Stimulated activated CD4-positive, alpha-beta T cell treated with anti-CD3 and anti-CD28 coated beads, Interleukin-12 subunit alpha, Interleukin-12 subunit beta, amount 100 ng/mL, for 48 hours (primary cell): ENCODE measurements around the gene NWD2.
"Not testable (repeated sequence)": the region's sequence is repeated elsewhere in the genome, so short reads cannot be mapped to it uniquely, and the experiment has no call there.

Source experiments
- DNase-seq, 3 donors: peaks; one replicate each; pipeline ENCODE4 v3.0.0-alpha.2; 2020; ENCODE audit warnings: low read depth in 2 of 3, low spot score in 1 of 3

The NWD2 gene

DNA sequence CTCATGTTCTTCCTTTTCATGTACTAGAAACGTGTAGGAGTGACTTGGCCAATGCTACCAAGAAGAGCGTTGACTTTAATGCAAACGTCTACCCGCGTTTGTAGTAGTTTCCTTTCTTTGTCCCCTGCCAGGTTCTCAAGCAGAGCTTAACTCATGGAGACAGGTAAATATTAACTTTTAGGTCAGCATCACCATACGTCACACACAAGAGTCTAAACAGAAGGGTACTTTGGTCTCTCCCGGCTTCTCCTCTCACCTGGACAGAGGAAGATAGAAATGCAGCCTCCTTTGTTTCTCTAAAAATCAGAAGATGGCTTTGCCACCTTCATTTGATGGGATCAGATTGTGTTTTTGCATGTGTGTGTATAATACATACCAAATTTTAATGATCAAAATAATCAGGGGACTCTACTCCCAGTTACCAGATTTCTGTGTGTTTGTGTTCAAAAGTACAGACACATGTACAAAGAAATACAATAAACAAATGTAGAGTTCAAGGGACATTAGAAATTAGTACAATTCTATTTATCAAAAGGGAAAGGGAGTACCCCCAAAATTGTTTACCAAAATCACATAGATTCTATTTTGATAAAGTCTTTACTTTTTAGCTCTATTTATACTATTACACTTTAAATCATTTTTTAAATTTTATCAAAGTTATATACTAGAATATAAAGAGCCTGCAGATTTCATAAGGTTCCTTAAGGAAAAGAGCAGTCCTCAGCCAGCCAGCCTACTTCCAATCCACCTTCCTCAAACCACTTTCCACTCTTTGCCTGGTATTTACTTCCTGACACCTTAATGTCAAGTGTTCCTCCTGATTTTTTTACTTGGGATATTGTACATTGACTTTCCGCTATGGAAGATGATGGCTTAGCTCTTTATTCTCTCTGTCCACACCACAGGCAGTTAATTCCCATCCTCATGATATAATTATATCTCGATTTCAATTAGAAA is 246.1 kb downstream of the NWD2 start:
- DNase-seq = no peak

DNA sequence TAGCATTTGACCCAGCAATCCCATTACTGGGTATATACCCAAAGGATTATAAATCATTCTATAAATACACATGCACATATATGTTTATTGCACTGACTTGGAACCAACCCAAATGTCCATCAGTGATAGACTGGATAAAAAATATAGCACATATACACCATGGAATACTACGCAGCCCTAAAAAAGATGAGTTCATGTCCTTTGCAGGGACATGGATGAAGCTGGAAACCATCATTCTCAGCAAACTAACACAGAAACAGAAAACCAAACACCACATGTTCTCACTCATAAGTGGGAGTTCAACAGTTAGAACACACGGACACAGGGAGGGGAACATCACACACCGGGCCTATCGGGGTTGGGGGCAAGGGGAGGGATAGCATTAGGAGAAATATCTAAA is 250.8 kb downstream of the NWD2 start:
- not testable (repeated sequence) for DNase-seq
